Measurements from ENCODE around the gene PDE4B.

The PDE4B gene

DNA sequence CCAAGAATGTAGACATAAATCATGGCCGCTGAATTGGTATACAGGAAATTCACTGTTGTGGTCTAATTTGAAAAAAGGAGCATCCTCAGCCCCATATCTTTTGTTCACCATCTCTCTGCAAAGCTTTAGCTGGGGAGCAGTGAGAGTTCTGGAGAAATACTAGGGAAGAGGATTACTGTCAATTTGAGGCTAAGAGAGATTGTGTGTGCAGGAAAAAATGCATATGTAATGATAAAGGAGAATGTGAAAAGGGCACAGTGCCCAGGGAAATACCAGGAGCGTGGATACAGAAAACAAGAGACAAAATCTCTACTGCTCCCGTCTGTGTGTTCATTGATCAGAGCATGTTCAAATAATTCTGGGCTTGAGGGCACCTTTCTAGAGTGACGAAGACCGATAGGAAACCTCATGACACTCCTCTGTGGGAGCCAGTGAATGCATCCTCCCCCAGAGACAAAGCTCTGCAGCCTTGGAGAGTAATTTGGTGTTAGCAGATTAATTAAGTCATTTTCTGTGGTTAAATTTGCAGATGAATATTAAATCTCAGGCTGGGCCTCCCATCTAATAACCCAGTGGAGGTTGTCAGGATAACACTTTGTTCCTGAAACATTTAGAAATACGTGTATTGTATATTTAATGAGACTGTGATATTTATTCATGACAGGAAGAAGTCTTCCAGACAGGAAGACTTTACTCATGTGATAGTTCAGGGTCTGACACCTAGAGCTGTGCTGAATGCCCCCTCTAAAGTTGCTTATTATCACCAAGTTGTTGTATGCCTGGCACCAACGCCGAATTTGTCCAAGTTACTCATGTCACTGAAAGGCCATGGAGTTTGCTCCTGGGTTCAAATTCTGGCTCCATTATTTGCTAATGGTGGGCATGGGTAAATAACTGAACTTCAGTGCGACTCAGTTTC lies 453.9 kb downstream of the PDE4B start:
- no peak for DNase-seq
- in situ Hi-C loops (cut with HindIII; ENCODE audit: low pct_ligation_motif_present, low sequenced_read_pairs): loop anchor here (25.0 kb wide), 1 partner anchor 284 kb away; no protein-coding TSS in a partner anchor
- H3K36me3 ChIP-seq (replicated peaks): no peaks in the 10 kb centered on the region
- no peak overlapping the region for H3K4me3 ChIP-seq (ENCODE audit: low read depth, low read length)
- TF ChIP-seq, protein P1, sequence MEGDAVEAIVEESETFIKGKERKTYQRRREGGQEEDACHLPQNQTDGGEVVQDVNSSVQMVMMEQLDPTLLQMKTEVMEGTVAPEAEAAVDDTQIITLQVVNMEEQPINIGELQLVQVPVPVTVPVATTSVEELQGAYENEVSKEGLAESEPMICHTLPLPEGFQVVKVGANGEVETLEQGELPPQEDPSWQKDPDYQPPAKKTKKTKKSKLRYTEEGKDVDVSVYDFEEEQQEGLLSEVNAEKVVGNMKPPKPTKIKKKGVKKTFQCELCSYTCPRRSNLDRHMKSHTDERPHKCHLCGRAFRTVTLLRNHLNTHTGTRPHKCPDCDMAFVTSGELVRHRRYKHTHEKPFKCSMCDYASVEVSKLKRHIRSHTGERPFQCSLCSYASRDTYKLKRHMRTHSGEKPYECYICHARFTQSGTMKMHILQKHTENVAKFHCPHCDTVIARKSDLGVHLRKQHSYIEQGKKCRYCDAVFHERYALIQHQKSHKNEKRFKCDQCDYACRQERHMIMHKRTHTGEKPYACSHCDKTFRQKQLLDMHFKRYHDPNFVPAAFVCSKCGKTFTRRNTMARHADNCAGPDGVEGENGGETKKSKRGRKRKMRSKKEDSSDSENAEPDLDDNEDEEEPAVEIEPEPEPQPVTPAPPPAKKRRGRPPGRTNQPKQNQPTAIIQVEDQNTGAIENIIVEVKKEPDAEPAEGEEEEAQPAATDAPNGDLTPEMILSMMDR (IDR thresholded peaks at IDR 0.05; ENCODE audit: low read depth, low read length, missing control alignments): no peak
- H3K27ac ChIP-seq: no peak overlapping the region
- no peaks in the 10 kb centered on the region for H3K27me3 ChIP-seq (replicated peaks)

DNA sequence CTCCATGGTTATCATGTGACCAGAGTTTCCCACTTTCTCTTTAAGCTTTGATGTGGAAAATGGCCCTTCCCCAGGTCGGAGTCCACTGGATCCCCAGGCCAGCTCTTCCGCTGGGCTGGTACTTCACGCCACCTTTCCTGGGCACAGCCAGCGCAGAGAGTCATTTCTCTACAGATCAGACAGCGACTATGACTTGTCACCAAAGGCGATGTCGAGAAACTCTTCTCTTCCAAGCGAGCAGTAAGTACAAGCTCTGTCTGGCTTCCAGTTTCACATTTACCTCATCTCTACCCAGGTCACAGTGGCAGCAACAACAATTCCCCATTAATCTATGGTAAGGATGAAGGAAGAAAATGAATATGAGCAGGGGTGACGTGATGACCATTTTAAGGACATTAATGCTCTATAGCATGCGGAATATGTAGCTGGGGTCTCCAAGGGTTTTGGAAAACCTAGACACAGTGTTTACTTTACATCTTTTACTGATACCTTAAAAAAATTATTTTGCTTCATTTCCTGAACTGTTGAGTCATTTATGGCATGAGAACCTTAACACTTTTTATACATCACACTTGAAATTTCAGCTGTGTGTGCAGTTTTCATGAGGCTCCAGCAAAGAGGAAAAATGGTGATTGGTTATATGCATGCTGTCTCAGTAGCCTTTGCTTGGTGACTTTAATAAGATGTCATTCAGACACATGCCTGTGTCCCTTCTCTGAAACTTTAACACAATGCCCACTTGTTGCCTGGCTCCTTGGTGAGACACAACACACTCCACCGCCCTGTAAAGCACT lies 454.9 kb downstream of the PDE4B start:
- H3K4me3 ChIP-seq (ENCODE audit: low read depth, low read length): no peak overlapping the region
- no peak overlapping the region for H3K27ac ChIP-seq
- H3K27me3 ChIP-seq (replicated peaks): no peaks in the 10 kb centered on the region
- in situ Hi-C loops (cut with HindIII; ENCODE audit: low pct_ligation_motif_present, low sequenced_read_pairs): loop anchor here (25.0 kb wide), 1 partner anchor 285 kb away; no protein-coding TSS in a partner anchor
- no peak for DNase-seq
- H3K36me3 ChIP-seq (replicated peaks): no peaks in the 10 kb centered on the region
- TF ChIP-seq, protein P1 (IDR thresholded peaks at IDR 0.05; ENCODE audit: low read depth, low read length, missing control alignments): no peak

DNA sequence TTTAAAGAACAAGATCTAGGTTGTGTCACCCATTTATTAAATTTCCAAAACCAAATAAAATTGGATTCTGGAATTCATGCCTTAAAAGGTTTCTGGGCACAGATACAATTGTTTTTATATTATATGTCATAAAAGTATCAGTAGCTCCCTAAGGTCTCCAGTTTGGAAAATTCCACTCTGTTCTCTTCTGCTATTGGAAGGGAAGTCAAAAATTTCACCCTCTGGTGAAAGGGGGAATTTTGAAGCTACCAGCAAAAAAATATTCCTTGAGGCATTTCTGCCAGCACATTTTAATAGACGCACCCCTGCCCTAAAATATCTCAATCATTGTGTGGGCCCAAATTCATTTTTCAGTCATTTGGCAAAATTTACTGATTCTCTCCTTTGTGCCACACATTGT lies 455.6 kb downstream of the PDE4B start:
- no peak for DNase-seq
- H3K27me3 ChIP-seq (replicated peaks): no peaks in the 10 kb centered on the region
- no peaks in the 10 kb centered on the region for H3K36me3 ChIP-seq (replicated peaks)
- in situ Hi-C loops (cut with HindIII; ENCODE audit: low pct_ligation_motif_present, low sequenced_read_pairs): loop anchor here (25.0 kb wide), 1 partner anchor 286 kb away; no protein-coding TSS in a partner anchor
- TF ChIP-seq, protein P1 (IDR thresholded peaks at IDR 0.05; ENCODE audit: low read depth, low read length, missing control alignments): no peak
- no peak overlapping the region for H3K4me3 ChIP-seq (ENCODE audit: low read depth, low read length)
- H3K27ac ChIP-seq: no peak overlapping the region

DNA sequence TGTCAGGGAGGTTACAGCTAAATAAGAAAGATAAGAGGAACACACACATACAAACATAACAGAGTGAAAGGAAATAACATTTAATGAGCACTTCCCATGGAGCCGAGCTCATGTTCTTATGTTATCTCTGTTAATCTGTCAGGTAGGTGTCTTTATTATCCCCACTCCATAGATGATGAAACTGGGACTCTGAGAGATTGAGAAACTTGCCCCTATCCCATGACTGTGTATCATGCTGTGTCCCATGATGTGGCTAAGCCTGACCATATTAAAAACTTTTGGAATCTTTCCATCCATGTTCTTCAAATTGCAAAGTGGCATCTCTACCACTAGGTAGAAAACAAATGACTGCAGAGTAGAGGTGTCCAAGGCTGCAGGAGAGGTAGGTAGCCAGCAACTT lies 456.1 kb downstream of the PDE4B start:
- Histone ChIP-seq H3K36me3 (replicated peaks) (no peaks in the 10 kb centered on the region), H3K27ac (no peak overlapping the region), H3K27me3 (replicated peaks) (no peaks in the 10 kb centered on the region), H3K4me3 (ENCODE audit: low read depth, low read length) (no peak overlapping the region)
- in situ Hi-C loops (cut with HindIII; ENCODE audit: low pct_ligation_motif_present, low sequenced_read_pairs): loop anchor here (25.0 kb wide), 1 partner anchor 286 kb away; no protein-coding TSS in a partner anchor
- no peak for DNase-seq
- TF ChIP-seq, protein P1 (IDR thresholded peaks at IDR 0.05; ENCODE audit: low read depth, low read length, missing control alignments): no peak

DNA sequence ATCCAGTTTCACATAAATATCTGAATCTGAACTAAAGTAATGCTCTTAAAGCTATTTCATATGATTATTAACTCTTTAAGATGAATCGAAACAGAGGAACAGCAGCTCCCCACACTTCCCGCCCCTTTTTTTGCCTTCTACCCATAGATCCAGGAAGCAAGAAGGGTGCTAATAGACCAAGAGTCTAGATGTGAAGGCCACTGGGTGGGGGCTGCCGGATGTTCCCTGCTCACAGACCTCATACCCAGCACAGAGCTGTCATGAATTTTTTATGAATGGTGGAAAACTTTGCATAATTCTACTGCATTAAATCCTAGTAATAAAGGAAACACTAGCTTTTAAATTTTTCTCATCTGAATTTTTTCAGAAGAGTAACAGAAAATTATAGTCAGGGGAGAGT lies 457.4 kb downstream of the PDE4B start:
- DNase-seq: no peak
- H3K4me3 ChIP-seq (ENCODE audit: low read depth, low read length): no peak overlapping the region
- in situ Hi-C loops (cut with HindIII; ENCODE audit: low pct_ligation_motif_present, low sequenced_read_pairs): loop anchor here (10.0 kb wide), 1 partner anchor 205 kb away; no protein-coding TSS in a partner anchor
- TF ChIP-seq, protein P1 (IDR thresholded peaks at IDR 0.05; ENCODE audit: low read depth, low read length, missing control alignments): no peak
- no peak overlapping the region for H3K27ac ChIP-seq
- no peaks in the 10 kb centered on the region for H3K36me3 ChIP-seq (replicated peaks)
- H3K27me3 ChIP-seq (replicated peaks): no peaks in the 10 kb centered on the region
